Raji (cell line): ENCODE measurements around the gene CEP131.

Experiments
- POLR2A ChIP-seq: IDR thresholded peaks from 2 replicates; pipeline ENCODE4 v1.6.1; 2011; ENCODE audit warnings: low read depth, low read length, control low read depth; ENCODE audit not compliant: insufficient read depth

CEP131 gene

GRCh38 chr17:81237591-81238489, 15.1 kb upstream of the CEP131 start:
- TF ChIP-seq POLR2A: no peak

GRCh38 chr17:81236784-81237183, 14.0 kb upstream of the CEP131 start:
- TF ChIP-seq POLR2A: no peak

GRCh38 chr17:81235822-81236740, 13.3 kb upstream of the CEP131 start:
- TF ChIP-seq POLR2A: no peak

- TF ChIP-seq POLR2A: no peak
Measured at GRCh38 chr17:81234940-81235821, 12.4 kb upstream of the CEP131 start.

- TF ChIP-seq POLR2A: no peak
Measured at GRCh38 chr17:81234506-81234855, 11.7 kb upstream of the CEP131 start.

- TF ChIP-seq POLR2A: no peak
Measured at GRCh38 chr17:81233811-81234505, 11.2 kb upstream of the CEP131 start.

GRCh38 chr17:81233316-81233715, 10.6 kb upstream of the CEP131 start:
- TF ChIP-seq POLR2A: no peak

GRCh38 chr17:81232616-81233241, 10.0 kb upstream of the CEP131 start:
- no peak for TF ChIP-seq POLR2A

GRCh38 chr17:81231766-81232581, 9.2 kb upstream of the CEP131 start:
- TF ChIP-seq POLR2A: no peak

- TF ChIP-seq POLR2A: no peak
Measured at GRCh38 chr17:81231121-81231645, 8.4 kb upstream of the CEP131 start.

GRCh38 chr17:81230043-81230820, 7.5 kb upstream of the CEP131 start:
- TF ChIP-seq POLR2A: no peak

- TF ChIP-seq POLR2A: no peak
Measured at GRCh38 chr17:81229666-81229920, 6.8 kb upstream of the CEP131 start.
